WTC11 (cell line): Measurements from ENCODE around the gene SPC24. TPM values are rescaled to one million over a fixed set of nuclear protein-coding genes. Genes with fewer than 3 reads are reported as not detected.
A peak's percentile ranks its signal among the peaks of the same experiment; 100 is the strongest.
"Not testable (repeated sequence)": the region's sequence is repeated elsewhere in the genome, so short reads cannot be mapped to it uniquely, and the experiment has no call there.

Experiments used
- ATAC-seq: fragments of 200-7000 bp; cut with Tn5 transposase; 2 replicates; pipeline ENCODE4 v1.10.0; 2021; ENCODE audit warnings: mild to moderate bottlenecking, moderate library complexity
- CTCF ChIA-PET: fragments of 300-600 bp; sonication (Branson Sonifier 250); formaldehyde crosslinking; loops from one replicate; lab custom pipeline; 2021; ENCODE audit warnings: antibody characterized with exemption; lab: Charles Lee
- POLR2A ChIA-PET: fragments of 350-600 bp; sonication (Branson Sonifier 250); formaldehyde crosslinking; loops from one replicate; lab custom pipeline; 2021; ENCODE audit warnings: antibody characterized with exemption; lab: Charles Lee
- DNase-seq: peaks from one replicate; pipeline ENCODE4 v3.0.0; 2021; ENCODE audit warnings: low spot score
- H3K27ac Mint-ChIP-seq: 2 replicates; pipeline ENCODE4 v1.8.0; 2021; ENCODE audit warnings: mixed read lengths
- H3K27me3 Mint-ChIP-seq: 2 replicates; pipeline ENCODE4 v1.8.0; 2021; ENCODE audit warnings: low read depth, mild to moderate bottlenecking, moderate library complexity, mixed read lengths
- H3K36me3 Mint-ChIP-seq: 2 replicates; pipeline ENCODE4 v1.8.0; 2021; ENCODE audit warnings: mixed read lengths
- H3K4me1 Mint-ChIP-seq: 2 replicates; pipeline ENCODE4 v1.8.0; 2022; ENCODE audit warnings: mixed read lengths
- H3K4me3 Mint-ChIP-seq: 2 replicates; pipeline ENCODE4 v1.8.0; 2021; ENCODE audit warnings: mild to moderate bottlenecking, moderate library complexity, mixed read lengths
- H3K9me3 Mint-ChIP-seq: 2 replicates; pipeline ENCODE4 v1.8.0; 2021; ENCODE audit warnings: mixed read lengths
- EMX1 ChIP-seq: fragments of 250-450 bp; sonication (Bioruptor Pico); IDR thresholded peaks from 2 replicates; pipeline ENCODE4 v1.8.0; 2021; ENCODE audit warnings: mild to moderate bottlenecking
- ETV6 ChIP-seq: sonication (generic); formaldehyde crosslinking; IDR thresholded peaks from 2 replicates; pipeline ENCODE4 v1.8.1; 2022; ENCODE audit warnings: mild to moderate bottlenecking, missing genetic modification reagents
- GABPB1 ChIP-seq: sonication (generic); formaldehyde crosslinking; IDR thresholded peaks from 2 replicates; pipeline ENCODE4 v1.8.1; 2023; ENCODE audit warnings: mild to moderate bottlenecking, missing genetic modification reagents
- GRHL2 ChIP-seq: fragments of 250-450 bp; sonication (Bioruptor Pico); IDR thresholded peaks from 2 replicates; pipeline ENCODE4 v1.8.0; 2022; ENCODE audit warnings: mild to moderate bottlenecking, moderate library complexity; ENCODE audit not compliant: insufficient replicate concordance, severe bottlenecking
- GTF2I ChIP-seq: fragments of 250-450 bp; sonication (Bioruptor Pico); conservative IDR thresholded peaks from 2 replicates; pipeline ENCODE4 v1.4.0; 2021; ENCODE audit warnings: mild to moderate bottlenecking
- JUN ChIP-seq: sonication (generic); formaldehyde crosslinking; IDR thresholded peaks from 2 replicates; pipeline ENCODE4 v1.8.0; 2023; ENCODE audit warnings: mild to moderate bottlenecking, missing genetic modification reagents
- TEAD1 ChIP-seq: sonication (generic); formaldehyde crosslinking; IDR thresholded peaks from 2 replicates; pipeline ENCODE4 v1.8.0; 2022; ENCODE audit warnings: mild to moderate bottlenecking, missing genetic modification reagents
- ZNF121 ChIP-seq: sonication (generic); formaldehyde crosslinking; IDR thresholded peaks from 2 replicates; pipeline ENCODE4 v1.8.0; 2023; ENCODE audit warnings: missing genetic modification reagents
- ZNF232 ChIP-seq: sonication (generic); formaldehyde crosslinking; IDR thresholded peaks from 2 replicates; pipeline ENCODE4 v1.8.0; 2022; ENCODE audit warnings: mild to moderate bottlenecking, missing genetic modification reagents
- ZNF423 ChIP-seq: fragments of 250-450 bp; sonication (Bioruptor Pico); IDR thresholded peaks from 2 replicates; pipeline ENCODE4 v2.1.2; 2022; ENCODE audit warnings: mild to moderate bottlenecking, moderate library complexity
- total RNA-seq: library from RNA; stranded (reverse); gene quantifications from 3 replicates; pipeline ENCODE4 v1.2.3, GENCODE V29; 2021
- TF ChIP-seq, protein P1 (sequence below): sonication (generic); formaldehyde crosslinking; IDR thresholded peaks from 2 replicates; pipeline ENCODE4 v1.8.1; 2022; ENCODE audit warnings: mild to moderate bottlenecking, moderate library complexity, missing genetic modification reagents
- TF ChIP-seq, protein P2 (sequence below): sonication (generic); formaldehyde crosslinking; IDR thresholded peaks from 2 replicates; pipeline ENCODE4 v1.8.1; 2023; ENCODE audit warnings: mild to moderate bottlenecking, moderate library complexity, missing genetic modification reagents
- TF ChIP-seq, protein P3 (sequence below): sonication (generic); formaldehyde crosslinking; IDR thresholded peaks from 2 replicates; pipeline ENCODE4 v1.8.0; 2023; ENCODE audit warnings: mild to moderate bottlenecking, missing genetic modification reagents
- TF ChIP-seq, protein P4 (sequence below): sonication (generic); formaldehyde crosslinking; IDR thresholded peaks from 2 replicates; pipeline ENCODE4 v1.8.0; 2022; ENCODE audit warnings: mild to moderate bottlenecking, missing genetic modification reagents

SPC24 gene
- total RNA-seq, 1 experiment from 2014 or later = 62.2 TPM

DNA sequence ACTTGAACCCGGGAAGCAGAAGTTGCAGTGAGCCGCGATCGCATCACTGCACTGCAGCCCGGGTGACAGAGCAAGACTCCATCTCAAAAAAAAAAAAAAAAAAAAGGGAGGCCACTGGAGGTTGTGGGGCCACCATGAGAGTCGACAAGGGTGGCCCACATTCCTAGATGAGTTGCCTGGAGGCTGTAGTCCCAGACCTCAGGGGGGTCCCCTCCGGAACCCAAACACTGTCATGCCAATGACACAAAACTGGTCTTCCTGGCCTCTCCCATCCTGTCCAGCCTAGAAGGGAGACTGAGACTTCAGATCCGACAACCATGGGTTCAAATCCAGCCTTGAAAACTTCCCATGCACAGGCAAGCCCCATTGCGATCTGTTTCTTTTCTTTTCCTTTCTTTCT, 14.7 kb downstream of the SPC24 start (continued):
- TF ChIP-seq, protein P1, sequence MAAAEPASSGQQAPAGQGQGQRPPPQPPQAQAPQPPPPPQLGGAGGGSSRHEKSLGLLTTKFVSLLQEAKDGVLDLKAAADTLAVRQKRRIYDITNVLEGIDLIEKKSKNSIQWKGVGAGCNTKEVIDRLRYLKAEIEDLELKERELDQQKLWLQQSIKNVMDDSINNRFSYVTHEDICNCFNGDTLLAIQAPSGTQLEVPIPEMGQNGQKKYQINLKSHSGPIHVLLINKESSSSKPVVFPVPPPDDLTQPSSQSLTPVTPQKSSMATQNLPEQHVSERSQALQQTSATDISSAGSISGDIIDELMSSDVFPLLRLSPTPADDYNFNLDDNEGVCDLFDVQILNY = no peak
- TF ChIP-seq, all 79 proteins: peak for 0

DNA sequence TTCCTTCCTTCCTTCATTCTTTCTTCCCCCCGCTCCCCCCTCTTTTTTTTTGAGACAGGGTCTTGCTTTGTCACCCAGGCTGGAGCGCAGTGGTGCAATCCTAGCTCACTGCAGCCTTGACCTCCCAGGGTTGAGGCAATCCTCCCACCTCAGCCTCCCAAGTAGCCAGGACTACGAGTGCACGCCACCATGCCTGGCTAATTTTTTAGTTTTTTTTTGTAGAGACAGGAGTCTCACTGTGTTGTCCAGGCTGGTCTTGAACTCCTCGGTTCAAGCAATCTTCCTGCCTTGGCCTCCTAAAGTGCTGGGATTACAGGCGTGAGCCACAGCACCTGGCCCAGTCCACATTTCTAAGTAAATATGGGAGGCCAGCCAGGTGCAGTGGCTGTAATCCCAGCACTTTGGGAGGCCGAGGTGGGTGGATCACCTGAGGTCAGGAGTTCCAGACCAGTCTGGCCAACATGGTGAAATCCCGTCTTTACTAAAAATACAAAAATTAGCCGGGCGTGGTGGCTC, 15.5 kb downstream of the SPC24 start:
- peaks cover 26% of the 10 kb centered on the region for H3K4me1 Mint-ChIP-seq
- POLR2A ChIA-PET, H3K36me3 Mint-ChIP-seq, H3K27ac Mint-ChIP-seq, H3K9me3 Mint-ChIP-seq, ATAC-seq, DNase-seq, H3K4me3 Mint-ChIP-seq, H3K27me3 Mint-ChIP-seq: not testable (repeated sequence)
- TF ChIP-seq ZNF121 (CRISPR knock-in tag) = 0 out of 2 replicates have a peak, but pooled peaks have one; percentile 14
- CTCF ChIA-PET = interaction anchor here (1.2 to 2.9 kb wide), 2 partner anchors 14 to 64 kb away, joined by 3 to 10 read pairs; no protein-coding TSS in a partner anchor

DNA sequence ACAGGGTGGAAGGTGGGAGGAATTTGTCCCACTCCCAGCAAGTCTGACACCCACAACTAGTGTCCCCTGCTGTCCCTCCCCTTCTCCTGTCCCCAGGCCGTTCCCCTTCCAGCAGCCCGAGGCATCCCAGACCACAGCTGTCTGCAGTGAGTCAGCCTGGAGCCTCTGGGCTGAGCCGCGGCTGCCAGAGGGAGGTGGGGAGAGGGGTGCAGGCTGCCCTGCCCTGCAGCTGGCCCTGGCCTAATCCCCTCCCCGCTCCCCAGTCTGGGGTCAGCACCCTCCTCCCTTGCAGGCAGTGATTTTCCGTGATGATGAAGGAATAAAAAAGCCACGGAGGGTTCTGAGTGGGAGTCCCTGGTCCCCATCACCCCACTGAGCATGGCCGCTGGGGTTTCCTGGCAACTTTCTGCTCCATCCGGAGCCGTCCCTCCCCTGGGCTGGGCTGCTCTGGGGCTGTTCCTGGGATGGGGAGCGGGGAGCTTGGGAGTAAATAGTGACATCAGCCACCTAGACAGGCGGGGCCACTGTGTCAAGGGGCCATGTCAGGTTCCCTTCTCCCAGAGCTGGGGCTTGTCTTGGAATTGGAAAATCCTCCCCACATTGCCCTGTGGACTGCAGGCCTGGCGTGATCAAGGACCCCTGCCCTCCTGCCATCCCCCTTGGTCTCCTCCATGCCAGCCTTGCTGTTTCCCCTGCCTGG, 16.8 kb downstream of the SPC24 start:
- ChIA-PET POLR2A (interaction anchor here (0.6 kb wide), 1 partner anchor 175 kb away, joined by 4 read pairs; no protein-coding TSS in a partner anchor), CTCF (interaction anchor here (0.6 to 2.9 kb wide), 7 partner anchors 13 to 202 kb away, joined by 3 to 11 read pairs (median 6); no protein-coding TSS in a partner anchor)
- ATAC-seq (peak; percentile 10), DNase-seq (peak; percentile 44)
- peak; percentile 65; the same call in 1 of the 2 replicates for TF ChIP-seq GTF2I (CRISPR knock-in tag)
- no peak for TF ChIP-seq EMX1 (CRISPR knock-in tag)
- TF ChIP-seq GABPB1 = peak; percentile 73
- TF ChIP-seq, protein P2, sequence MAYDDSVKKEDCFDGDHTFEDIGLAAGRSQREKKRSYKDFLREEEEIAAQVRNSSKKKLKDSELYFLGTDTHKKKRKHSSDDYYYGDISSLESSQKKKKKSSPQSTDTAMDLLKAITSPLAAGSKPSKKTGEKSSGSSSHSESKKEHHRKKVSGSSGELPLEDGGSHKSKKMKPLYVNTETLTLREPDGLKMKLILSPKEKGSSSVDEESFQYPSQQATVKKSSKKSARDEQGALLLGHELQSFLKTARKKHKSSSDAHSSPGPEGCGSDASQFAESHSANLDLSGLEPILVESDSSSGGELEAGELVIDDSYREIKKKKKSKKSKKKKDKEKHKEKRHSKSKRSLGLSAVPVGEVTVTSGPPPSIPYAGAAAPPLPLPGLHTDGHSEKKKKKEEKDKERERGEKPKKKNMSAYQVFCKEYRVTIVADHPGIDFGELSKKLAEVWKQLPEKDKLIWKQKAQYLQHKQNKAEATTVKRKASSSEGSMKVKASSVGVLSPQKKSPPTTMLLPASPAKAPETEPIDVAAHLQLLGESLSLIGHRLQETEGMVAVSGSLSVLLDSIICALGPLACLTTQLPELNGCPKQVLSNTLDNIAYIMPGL = 0 out of 2 replicates have a peak, but pooled peaks have one; percentile 30
- TF ChIP-seq, protein P3, sequence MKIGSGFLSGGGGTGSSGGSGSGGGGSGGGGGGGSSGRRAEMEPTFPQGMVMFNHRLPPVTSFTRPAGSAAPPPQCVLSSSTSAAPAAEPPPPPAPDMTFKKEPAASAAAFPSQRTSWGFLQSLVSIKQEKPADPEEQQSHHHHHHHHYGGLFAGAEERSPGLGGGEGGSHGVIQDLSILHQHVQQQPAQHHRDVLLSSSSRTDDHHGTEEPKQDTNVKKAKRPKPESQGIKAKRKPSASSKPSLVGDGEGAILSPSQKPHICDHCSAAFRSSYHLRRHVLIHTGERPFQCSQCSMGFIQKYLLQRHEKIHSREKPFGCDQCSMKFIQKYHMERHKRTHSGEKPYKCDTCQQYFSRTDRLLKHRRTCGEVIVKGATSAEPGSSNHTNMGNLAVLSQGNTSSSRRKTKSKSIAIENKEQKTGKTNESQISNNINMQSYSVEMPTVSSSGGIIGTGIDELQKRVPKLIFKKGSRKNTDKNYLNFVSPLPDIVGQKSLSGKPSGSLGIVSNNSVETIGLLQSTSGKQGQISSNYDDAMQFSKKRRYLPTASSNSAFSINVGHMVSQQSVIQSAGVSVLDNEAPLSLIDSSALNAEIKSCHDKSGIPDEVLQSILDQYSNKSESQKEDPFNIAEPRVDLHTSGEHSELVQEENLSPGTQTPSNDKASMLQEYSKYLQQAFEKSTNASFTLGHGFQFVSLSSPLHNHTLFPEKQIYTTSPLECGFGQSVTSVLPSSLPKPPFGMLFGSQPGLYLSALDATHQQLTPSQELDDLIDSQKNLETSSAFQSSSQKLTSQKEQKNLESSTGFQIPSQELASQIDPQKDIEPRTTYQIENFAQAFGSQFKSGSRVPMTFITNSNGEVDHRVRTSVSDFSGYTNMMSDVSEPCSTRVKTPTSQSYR = no peak
- peaks cover 25% of the 10 kb centered on the region for H3K4me1 Mint-ChIP-seq
- no peaks in the 10 kb centered on the region; the same call in 1 of the 2 replicates for H3K27me3 Mint-ChIP-seq
- H3K36me3 Mint-ChIP-seq = 0 out of 2 replicates have a peak, but pooled peaks cover 3% of the 10 kb centered on the region
- H3K27ac Mint-ChIP-seq = no peak overlapping the region
- no peaks in the 10 kb centered on the region for H3K9me3 Mint-ChIP-seq
- no peak overlapping the region; the same call in 1 of the 2 replicates for H3K4me3 Mint-ChIP-seq

DNA sequence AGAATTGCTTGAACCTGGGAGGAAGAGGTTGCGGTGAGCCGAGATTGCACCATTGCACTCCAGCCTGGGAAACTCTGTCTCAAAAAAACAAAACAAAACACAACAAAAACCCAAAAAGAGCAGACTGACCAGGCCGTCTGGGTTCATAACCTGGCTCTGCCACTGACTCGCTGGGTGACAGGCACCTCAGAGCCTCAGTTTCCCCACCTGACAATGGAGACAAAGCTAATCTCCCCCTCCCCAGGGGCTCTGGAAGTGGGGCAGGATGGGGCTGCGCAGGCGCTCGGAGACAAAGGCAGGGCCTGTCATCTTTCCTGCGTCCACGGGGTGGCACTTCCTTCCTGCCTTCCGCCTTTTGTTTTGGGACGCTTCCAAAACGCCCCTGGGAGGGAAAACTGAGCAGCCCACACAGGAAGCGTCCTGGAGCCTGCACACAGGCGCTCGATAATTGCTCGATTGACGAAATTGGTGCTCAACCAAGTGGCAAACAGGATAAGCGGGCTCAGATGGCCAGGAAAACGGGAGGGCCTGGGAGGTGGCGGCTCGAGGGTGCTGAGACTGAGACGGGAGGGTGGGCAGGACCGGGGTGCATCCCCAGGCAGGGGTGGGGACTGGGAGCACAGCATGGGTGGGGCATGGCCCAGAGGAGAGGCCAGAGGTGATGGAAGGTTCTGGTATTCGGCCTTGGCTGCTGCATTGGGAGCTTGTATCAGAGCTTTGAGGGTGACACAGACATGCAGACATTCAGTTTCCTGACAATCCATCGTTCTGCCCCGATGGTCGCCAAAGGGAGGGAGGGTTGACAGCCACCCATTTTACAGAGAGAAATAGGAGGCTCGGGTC, 17.8 kb downstream of the SPC24 start:
- Mint-ChIP-seq H3K4me3 (peak overlapping the region; percentile 77), H3K27ac (peak overlapping the region; percentile 82)
- POLR2A ChIA-PET = no interaction called here

More for the DNA sequence above, 17.8 kb downstream of the SPC24 start:
- no peak for TF ChIP-seq JUN (CRISPR knock-in tag)
- no peak for TF ChIP-seq GRHL2 (CRISPR knock-in tag)
- peak; percentile 66; the same call in 1 of the 2 replicates for TF ChIP-seq ETV6 (CRISPR knock-in tag)
- TF ChIP-seq EMX1 (CRISPR knock-in tag) = 0 out of 2 replicates have a peak, but pooled peaks have one; percentile 26
- no peak for TF ChIP-seq ZNF232 (CRISPR knock-in tag)
- TF ChIP-seq TEAD1 (CRISPR knock-in tag) = 0 out of 2 replicates have a peak, but pooled peaks have one; percentile 14
- 0 out of 2 replicates have a peak, but pooled peaks have one; percentile 31 for TF ChIP-seq GABPB1
- TF ChIP-seq, protein P4, sequence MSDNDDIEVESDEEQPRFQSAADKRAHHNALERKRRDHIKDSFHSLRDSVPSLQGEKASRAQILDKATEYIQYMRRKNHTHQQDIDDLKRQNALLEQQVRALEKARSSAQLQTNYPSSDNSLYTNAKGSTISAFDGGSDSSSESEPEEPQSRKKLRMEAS (CRISPR knock-in tag) = 0 out of 2 replicates have a peak, but pooled peaks have one; percentile 21
- peak; percentile 3; the same call in 1 of the 2 replicates for TF ChIP-seq ZNF423
- ATAC-seq (peak; percentile 60), DNase-seq (peak; percentile 77)
- H3K27me3 Mint-ChIP-seq = no peaks in the 10 kb centered on the region; the same call in 1 of the 2 replicates
- CTCF ChIA-PET = interaction anchor here (0.6 to 2.9 kb wide), 8 partner anchors 12 to 201 kb away, joined by 3 to 11 read pairs (median 5); partner anchors contain the start of gene KANK2
- peaks cover 16% of the 10 kb centered on the region for H3K4me1 Mint-ChIP-seq
- no peaks in the 10 kb centered on the region for H3K9me3 Mint-ChIP-seq
- peaks cover 11% of the 10 kb centered on the region for H3K36me3 Mint-ChIP-seq
